ENCODE measurements around the gene GRAP.

Gene GRAP

GRCh38 chr17:19010729-19011505, 35.8 kb downstream of the GRAP start:
- TF ChIP-seq TAF1 (IDR thresholded peaks at IDR 0.05; ENCODE audit: borderline replicate concordance, insufficient read depth, low read length) (no peak), SIN3A (IDR thresholded peaks at IDR 0.05; ENCODE audit: borderline replicate concordance, insufficient read depth, low read length) (no peak)
- TF ChIP-seq, protein P1, sequence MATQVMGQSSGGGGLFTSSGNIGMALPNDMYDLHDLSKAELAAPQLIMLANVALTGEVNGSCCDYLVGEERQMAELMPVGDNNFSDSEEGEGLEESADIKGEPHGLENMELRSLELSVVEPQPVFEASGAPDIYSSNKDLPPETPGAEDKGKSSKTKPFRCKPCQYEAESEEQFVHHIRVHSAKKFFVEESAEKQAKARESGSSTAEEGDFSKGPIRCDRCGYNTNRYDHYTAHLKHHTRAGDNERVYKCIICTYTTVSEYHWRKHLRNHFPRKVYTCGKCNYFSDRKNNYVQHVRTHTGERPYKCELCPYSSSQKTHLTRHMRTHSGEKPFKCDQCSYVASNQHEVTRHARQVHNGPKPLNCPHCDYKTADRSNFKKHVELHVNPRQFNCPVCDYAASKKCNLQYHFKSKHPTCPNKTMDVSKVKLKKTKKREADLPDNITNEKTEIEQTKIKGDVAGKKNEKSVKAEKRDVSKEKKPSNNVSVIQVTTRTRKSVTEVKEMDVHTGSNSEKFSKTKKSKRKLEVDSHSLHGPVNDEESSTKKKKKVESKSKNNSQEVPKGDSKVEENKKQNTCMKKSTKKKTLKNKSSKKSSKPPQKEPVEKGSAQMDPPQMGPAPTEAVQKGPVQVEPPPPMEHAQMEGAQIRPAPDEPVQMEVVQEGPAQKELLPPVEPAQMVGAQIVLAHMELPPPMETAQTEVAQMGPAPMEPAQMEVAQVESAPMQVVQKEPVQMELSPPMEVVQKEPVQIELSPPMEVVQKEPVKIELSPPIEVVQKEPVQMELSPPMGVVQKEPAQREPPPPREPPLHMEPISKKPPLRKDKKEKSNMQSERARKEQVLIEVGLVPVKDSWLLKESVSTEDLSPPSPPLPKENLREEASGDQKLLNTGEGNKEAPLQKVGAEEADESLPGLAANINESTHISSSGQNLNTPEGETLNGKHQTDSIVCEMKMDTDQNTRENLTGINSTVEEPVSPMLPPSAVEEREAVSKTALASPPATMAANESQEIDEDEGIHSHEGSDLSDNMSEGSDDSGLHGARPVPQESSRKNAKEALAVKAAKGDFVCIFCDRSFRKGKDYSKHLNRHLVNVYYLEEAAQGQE (IDR thresholded peaks at IDR 0.05; ENCODE audit: insufficient read depth in 1 of 2, low read depth in 2 of 2, low read length in 2 of 2), result no peak

DNA sequence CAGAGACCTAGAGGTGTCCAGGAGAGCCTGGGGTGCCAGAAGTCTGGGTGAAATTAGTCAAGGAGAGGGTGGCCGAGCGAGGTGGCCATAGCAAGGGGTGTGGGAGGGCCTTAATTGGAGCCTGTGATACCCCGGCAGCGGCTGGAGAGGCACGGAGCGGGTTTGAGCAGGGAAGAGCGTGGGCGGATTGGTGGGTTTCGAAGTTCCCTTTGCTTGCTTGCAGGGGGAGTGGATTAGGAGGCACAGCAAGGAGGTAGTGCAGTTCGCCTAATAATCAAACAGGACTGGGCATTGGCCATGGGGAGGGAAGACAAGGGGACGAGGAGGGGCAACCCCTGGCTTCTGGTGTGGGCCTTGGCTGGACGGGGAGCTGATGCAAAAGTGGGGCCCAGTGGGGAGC, 36.8 kb downstream of the GRAP start:
- TF ChIP-seq SIN3A (IDR thresholded peaks at IDR 0.05; ENCODE audit: borderline replicate concordance, insufficient read depth, low read length) (no peak), TAF1 (IDR thresholded peaks at IDR 0.05; ENCODE audit: borderline replicate concordance, insufficient read depth, low read length) (no peak), POLR2AphosphoS5 (IDR thresholded peaks at IDR 0.05; ENCODE audit: low read depth, low read length) (no peak), FOXP2 (optimal IDR thresholded peaks at IDR 0.05; ENCODE audit: borderline replicate concordance, extremely low read depth, extremely low read length, insufficient read depth) (no peak)
- TF ChIP-seq, protein P1 (IDR thresholded peaks at IDR 0.05; ENCODE audit: insufficient read depth in 1 of 2, low read depth in 2 of 2, low read length in 2 of 2), result no peak

- TF ChIP-seq TAF1 (IDR thresholded peaks at IDR 0.05; ENCODE audit: borderline replicate concordance, insufficient read depth, low read length) (no peak), SIN3A (IDR thresholded peaks at IDR 0.05; ENCODE audit: borderline replicate concordance, insufficient read depth, low read length) (no peak), FOXP2 (optimal IDR thresholded peaks at IDR 0.05; ENCODE audit: borderline replicate concordance, extremely low read depth, extremely low read length, insufficient read depth) (no peak), POLR2AphosphoS5 (IDR thresholded peaks at IDR 0.05; ENCODE audit: low read depth, low read length) (no peak)
- TF ChIP-seq, protein P1 (IDR thresholded peaks at IDR 0.05; ENCODE audit: insufficient read depth in 1 of 2, low read depth in 2 of 2, low read length in 2 of 2), result no peak
These were observed 40.1 kb downstream of the GRAP start for GRCh38 chr17:19006698-19007097.

GRCh38 chr17:19005789-19006430, 40.8 kb downstream of the GRAP start:
- TF ChIP-seq FOXP2 (optimal IDR thresholded peaks at IDR 0.05; ENCODE audit: borderline replicate concordance, extremely low read depth, extremely low read length, insufficient read depth) (no peak), POLR2AphosphoS5 (IDR thresholded peaks at IDR 0.05; ENCODE audit: low read depth, low read length) (no peak), SIN3A (IDR thresholded peaks at IDR 0.05; ENCODE audit: borderline replicate concordance, insufficient read depth, low read length) (no peak)

DNA sequence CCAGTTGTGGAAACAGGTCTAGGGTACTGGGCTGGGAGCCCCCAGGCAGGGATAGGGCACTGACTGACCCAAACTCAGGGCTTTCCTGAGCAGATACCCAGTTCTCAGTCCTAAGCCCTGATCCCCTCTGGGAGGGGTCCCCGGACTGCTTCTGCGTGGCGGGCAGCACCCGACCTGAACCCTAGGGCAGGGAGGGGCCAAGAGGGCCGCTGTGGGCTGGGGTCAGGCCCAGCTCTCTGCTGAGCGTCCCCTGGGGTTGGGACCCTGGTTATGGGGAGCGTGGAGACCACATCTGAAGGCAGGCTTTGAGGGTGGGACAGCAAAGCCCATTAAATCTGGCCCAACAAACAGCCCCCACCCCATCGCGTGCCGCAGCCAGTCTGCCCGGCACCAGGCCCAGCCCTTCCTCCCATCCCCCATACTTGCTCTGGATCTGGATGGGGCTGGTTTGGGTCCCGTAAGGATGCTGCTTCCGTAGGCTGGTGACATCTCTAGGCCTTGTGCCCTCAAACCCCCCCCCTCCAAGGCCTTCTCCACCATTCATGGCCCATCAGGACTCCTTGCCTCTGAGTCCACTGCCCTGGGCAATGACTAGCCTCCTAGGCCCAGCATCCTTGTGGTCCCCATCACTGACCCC, 41.5 kb downstream of the GRAP start:
- TF ChIP-seq POLR2AphosphoS5 (IDR thresholded peaks at IDR 0.05; ENCODE audit: low read depth, low read length) (no peak), SIN3A (IDR thresholded peaks at IDR 0.05; ENCODE audit: borderline replicate concordance, insufficient read depth, low read length) (no peak), FOXP2 (optimal IDR thresholded peaks at IDR 0.05; ENCODE audit: borderline replicate concordance, extremely low read depth, extremely low read length, insufficient read depth) (no peak), TAF1 (IDR thresholded peaks at IDR 0.05; ENCODE audit: borderline replicate concordance, insufficient read depth, low read length) (no peak)
- TF ChIP-seq, protein P1 (IDR thresholded peaks at IDR 0.05; ENCODE audit: insufficient read depth in 1 of 2, low read depth in 2 of 2, low read length in 2 of 2), result no peak
